ENCODE data around the gene SLC38A9.
"Not testable (repeated sequence)": the region's sequence is repeated elsewhere in the genome, so short reads cannot be mapped to it uniquely, and the experiment has no call there.

SLC38A9 gene

GRCh38 chr5:55700745-55701144 is 11.4 kb downstream of the SLC38A9 start:
- no peak for DNase-seq (ENCODE audit: low spot score)
- TF ChIP-seq, protein P1, sequence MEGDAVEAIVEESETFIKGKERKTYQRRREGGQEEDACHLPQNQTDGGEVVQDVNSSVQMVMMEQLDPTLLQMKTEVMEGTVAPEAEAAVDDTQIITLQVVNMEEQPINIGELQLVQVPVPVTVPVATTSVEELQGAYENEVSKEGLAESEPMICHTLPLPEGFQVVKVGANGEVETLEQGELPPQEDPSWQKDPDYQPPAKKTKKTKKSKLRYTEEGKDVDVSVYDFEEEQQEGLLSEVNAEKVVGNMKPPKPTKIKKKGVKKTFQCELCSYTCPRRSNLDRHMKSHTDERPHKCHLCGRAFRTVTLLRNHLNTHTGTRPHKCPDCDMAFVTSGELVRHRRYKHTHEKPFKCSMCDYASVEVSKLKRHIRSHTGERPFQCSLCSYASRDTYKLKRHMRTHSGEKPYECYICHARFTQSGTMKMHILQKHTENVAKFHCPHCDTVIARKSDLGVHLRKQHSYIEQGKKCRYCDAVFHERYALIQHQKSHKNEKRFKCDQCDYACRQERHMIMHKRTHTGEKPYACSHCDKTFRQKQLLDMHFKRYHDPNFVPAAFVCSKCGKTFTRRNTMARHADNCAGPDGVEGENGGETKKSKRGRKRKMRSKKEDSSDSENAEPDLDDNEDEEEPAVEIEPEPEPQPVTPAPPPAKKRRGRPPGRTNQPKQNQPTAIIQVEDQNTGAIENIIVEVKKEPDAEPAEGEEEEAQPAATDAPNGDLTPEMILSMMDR (IDR thresholded peaks at IDR 0.05; ENCODE audit: borderline replicate concordance, control extremely low read depth, extremely low read depth, insufficient read depth, missing control alignments) = no peak
- in situ Hi-C loops (cut with MboI; ENCODE audit: low sequenced_read_pairs, unreplicated experiment) = no loop called here

- TF ChIP-seq, protein P1 (IDR thresholded peaks at IDR 0.05; ENCODE audit: borderline replicate concordance, control extremely low read depth, extremely low read depth, insufficient read depth, missing control alignments) = no peak
- in situ Hi-C loops (cut with MboI; ENCODE audit: low sequenced_read_pairs, unreplicated experiment) = loop anchor here (25.0 kb wide), 2 partner anchors 362 to 512 kb away; no protein-coding TSS in a partner anchor
- peak; percentile 24 for DNase-seq (ENCODE audit: low spot score)
These were observed 13.0 kb downstream of the SLC38A9 start for GRCh38 chr5:55699041-55699688.

DNA sequence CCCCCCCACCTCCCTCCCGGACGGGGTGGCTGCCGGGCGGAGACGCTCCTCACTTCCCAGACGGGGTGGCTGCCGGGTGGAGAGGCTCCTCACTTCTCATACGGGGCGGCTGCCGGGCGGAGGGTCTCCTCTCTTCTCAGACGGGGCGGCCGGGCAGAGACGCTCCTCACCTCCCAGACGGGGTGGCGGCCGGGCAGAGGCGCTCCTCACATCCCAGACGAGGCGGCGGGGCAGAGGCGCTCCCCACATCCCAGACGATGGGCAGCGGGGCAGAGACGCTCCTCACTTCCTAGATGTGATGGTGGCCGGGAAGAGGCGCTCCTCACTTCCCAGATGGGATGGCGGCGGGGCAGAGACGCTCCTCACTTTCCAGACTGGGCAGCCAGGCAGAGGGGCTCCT is 15.4 kb downstream of the SLC38A9 start:
- in situ Hi-C loops (cut with MboI; ENCODE audit: low sequenced_read_pairs, unreplicated experiment) = loop anchor here (25.0 kb wide), 2 partner anchors 359 to 509 kb away; no protein-coding TSS in a partner anchor
- not testable (repeated sequence) for DNase-seq (ENCODE audit: low spot score)

GRCh38 chr5:55694152-55694830 is 17.8 kb downstream of the SLC38A9 start:
- TF ChIP-seq, protein P1 (IDR thresholded peaks at IDR 0.05; ENCODE audit: borderline replicate concordance, control extremely low read depth, extremely low read depth, insufficient read depth, missing control alignments) = peak; percentile 23
- in situ Hi-C loops (cut with MboI; ENCODE audit: low sequenced_read_pairs, unreplicated experiment) = loop anchor here (25.0 kb wide), 2 partner anchors 357 to 507 kb away; no protein-coding TSS in a partner anchor
- no peak for DNase-seq (ENCODE audit: low spot score)

DNA sequence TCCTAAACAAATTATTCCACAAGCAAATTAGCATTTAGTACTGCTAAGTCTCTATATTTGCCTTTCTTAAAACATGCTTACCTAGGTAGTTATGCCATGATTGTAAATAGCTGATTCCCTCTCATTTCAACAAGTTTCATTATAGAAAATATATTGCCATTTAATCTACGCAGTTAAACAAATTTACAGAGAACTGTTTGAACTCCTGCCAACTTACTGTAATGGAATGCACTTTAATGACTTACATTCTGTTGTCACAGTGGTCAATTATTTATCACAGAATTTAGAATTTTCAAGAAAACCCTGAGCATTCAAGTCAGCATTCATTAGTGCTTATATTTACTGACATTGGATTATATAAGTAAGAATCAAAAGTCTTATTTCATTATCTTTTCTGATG is 19.6 kb downstream of the SLC38A9 start:
- DNase-seq (ENCODE audit: low spot score) = no peak
- TF ChIP-seq, protein P1 (IDR thresholded peaks at IDR 0.05; ENCODE audit: borderline replicate concordance, control extremely low read depth, extremely low read depth, insufficient read depth, missing control alignments) = no peak
- in situ Hi-C loops (cut with MboI; ENCODE audit: low sequenced_read_pairs, unreplicated experiment) = loop anchor here (25.0 kb wide), 2 partner anchors 355 to 505 kb away; no protein-coding TSS in a partner anchor

DNA sequence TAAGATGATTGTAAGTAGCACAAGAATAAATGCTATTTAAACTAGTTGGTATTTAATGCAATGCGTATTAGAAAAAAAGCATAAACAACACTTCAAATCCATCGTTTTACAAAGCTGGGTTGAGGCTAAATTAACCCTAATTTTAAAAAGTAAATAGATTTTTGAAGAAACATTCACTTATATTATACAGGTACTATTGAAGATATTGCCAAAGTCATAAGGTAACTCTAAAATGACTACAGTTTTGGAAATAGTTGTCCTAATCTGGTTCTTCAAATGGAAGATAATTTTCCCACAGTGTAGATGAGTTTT is 20.1 kb downstream of the SLC38A9 start:
- DNase-seq (ENCODE audit: low spot score) = no peak
- in situ Hi-C loops (cut with MboI; ENCODE audit: low sequenced_read_pairs, unreplicated experiment) = loop anchor here (25.0 kb wide), 2 partner anchors 355 to 505 kb away; no protein-coding TSS in a partner anchor
- TF ChIP-seq, protein P1 (IDR thresholded peaks at IDR 0.05; ENCODE audit: borderline replicate concordance, control extremely low read depth, extremely low read depth, insufficient read depth, missing control alignments) = no peak

All from GM13976 (cell line).